Medulla oblongata (tissue), 1 donor: Measurements from ENCODE around the gene MS4A12.
"Not testable (repeated sequence)": the region's sequence is repeated elsewhere in the genome, so short reads cannot be mapped to it uniquely, and the experiment has no call there.

ENCODE experiments used
- DNase-seq: peaks from one replicate; pipeline ENCODE4 v3.0.0-alpha.2; 2015; ENCODE audit errors: extremely low spot score

MS4A12 gene

DNA sequence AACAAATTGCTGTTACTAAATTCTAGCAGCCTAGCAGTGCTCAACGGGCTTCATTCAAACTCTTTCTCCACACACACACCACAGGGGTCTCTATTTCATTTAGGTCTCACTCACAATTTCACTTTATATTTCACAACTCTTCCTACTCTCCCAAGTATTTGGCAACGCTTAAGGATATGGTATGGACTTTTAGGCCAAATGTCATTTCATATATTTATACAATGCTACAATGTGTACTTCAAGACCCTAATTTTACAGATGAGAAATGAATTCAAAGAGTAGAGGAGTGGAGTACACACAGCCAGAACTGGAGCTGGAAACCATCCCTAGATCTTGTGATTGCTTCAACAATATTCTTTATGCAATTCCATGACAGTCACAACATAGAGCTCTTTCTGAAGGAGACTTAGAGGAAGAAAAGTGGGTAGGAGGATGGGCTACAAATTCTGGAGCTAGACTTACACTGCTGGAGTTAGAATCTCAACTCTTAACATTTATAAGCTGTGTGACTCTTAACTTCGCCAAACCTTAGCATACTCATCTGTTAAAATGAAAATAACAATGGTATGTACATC, 20.2 kb downstream of the MS4A12 start:
- no peak for DNase-seq

DNA sequence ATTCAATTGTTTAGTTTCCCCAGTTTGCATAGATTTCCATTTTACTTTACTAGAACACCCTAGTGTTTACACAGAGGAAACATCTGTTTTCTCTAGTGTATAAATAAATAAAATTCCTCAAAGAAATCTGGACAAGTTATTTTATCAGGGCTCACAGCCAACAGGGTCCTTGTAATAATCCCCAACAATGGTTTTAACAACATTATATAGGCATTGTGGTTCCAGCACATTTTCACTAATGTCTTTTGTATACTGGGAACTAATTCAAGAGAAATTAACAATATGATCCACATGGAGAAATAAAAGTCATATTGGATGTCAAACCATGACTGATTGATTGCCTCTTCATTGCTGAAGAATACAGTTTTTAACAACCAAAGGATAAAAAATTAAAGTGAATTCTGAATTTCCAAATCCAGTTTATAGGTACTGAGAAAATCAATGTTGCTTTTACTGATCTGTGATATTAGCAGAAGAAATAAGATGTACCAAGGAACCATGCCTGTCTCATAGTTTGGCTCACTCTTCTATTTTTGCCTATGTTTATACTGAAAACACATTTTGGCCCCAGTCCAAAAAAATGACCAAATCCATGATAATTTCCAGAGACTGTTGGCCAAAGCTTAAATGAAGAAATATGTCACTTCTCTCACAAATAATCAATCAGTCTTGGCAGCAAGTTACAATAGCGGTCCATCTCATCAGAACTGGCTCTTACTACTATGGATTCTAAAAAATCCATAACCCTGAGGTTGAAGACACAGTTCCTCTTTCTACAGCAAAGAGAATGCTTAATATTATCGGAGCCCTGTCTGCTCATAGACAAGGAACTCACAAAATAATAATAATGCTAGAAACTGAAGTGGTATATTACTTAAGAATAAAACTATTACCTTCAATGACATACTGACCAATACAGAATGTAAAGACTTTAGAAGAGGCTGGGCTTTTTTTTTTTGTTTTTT, 21.2 kb downstream of the MS4A12 start:
- DNase-seq: no peak

DNA sequence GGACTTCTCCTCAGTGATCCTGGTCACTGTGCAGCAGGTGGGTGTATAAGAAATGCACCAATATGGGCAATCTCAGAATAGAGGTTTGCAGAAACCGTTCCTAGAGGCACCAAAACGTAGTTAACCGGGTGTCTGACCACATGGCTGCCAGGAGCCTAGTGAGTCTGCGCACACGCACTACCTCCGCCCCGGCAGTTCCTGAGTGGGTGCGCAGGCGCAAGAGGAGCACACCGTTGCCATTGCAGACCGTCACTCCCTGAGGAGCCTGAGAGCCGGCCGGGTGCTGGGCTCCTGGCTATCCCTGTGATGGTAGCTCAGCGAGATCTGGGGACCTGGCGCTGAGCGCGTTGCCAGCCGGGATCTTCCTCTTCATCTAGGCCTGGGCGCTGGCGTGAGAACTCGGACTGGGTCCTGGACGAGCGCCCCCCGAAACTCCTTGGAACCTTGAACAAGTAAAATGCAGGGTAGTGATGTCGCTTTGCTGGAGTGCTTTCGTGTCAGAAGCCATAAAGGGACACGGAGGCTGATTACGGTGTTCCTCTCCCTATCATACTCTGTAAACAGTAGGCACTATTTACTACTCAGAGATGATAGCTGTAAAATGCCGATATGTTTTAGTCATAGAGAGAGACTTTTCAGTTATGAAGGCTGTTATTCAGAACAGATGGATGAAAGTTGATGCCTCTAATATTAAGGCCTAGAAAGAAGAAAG, 22.7 kb downstream of the MS4A12 start, which contains the start of gene MS4A13:
Gene MS4A13 (plus strand): TSS at position 249 of the 712 bp plus-strand sequence. CDS start 2,692 bp downstream, outside the sequence.
- no peak for DNase-seq

DNA sequence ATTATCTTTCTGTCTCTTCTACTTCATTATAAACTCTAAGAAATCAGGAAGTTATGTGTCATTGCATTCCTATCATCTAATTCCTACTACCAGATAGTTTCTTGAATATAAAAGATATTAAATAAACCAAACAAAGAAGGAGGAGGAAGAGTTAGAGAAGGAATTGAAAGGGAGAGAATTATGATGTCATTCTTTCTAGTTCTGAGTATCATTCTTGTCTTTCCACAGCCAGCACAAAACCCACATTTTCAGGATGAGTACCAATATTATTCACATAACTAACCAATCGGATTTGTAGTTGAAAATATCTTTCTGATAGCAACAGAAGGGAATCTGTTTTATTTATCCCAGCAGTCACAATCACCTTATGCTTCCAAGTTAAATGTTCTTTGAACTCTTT, 35.9 kb downstream of the MS4A12 start:
- DNase-seq: no peak

GRCh38 chr11:60528934-60529333, 36.4 kb downstream of the MS4A12 start:
- peak; percentile 77 for DNase-seq

- DNase-seq: no peak
These were observed 38.0 kb downstream of the MS4A12 start for GRCh38 chr11:60530454-60531100.

GRCh38 chr11:60532383-60532782, 39.8 kb downstream of the MS4A12 start:
- not testable (repeated sequence) for DNase-seq

DNA sequence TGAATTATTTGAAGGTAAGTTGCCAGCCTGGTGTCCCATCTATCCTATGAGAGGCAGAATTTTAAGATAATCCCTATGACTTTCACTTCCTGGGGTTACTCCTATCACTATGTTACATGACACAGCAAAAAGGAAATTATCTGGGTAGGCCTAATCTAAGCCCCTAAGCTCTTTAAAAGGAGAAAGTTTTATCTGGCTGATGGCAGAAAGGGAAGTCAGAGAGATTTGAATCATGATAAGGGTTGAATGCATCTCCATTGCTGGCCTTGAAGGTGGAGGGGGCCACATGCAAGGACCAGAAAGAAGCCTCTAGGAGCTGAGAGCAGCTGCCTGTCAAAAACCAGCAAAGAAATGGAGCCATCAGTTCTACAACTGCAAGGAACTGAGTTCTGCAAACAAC, 46.0 kb downstream of the MS4A12 start:
- not testable (repeated sequence) for DNase-seq

- no peak for DNase-seq
These were observed 51.5 kb downstream of the MS4A12 start for GRCh38 chr11:60544077-60544476.
